GM21526 (cell line): ENCODE results near the gene NR3C2.

ENCODE experiments used
- ATAC-seq: cut with Tn5 transposase; IDR thresholded peaks from one replicate; pipeline ENCODE4 v1.9.1; 2021; ENCODE audit warnings: moderate library complexity; ENCODE audit not compliant: unreplicated experiment, low FRiP score

NR3C2 gene

GRCh38 chr4:148061141-148061481, 381.1 kb downstream of the NR3C2 start:
- no peak for ATAC-seq

GRCh38 chr4:148060264-148061140, 381.7 kb downstream of the NR3C2 start:
- ATAC-seq, result no peak

- ATAC-seq, result no peak
These were observed 382.5 kb downstream of the NR3C2 start for GRCh38 chr4:148059617-148060180.

- no peak for ATAC-seq
These were observed 384.0 kb downstream of the NR3C2 start for GRCh38 chr4:148057984-148058859.

- ATAC-seq, result peak; percentile 25
These were observed 384.7 kb downstream of the NR3C2 start for GRCh38 chr4:148057516-148057915.

- peak; percentile 98 for ATAC-seq
These were observed 385.3 kb downstream of the NR3C2 start for GRCh38 chr4:148056879-148057278.

GRCh38 chr4:148055844-148056243, 386.4 kb downstream of the NR3C2 start:
- no peak for ATAC-seq

GRCh38 chr4:148054275-148054674, 387.9 kb downstream of the NR3C2 start:
- no peak for ATAC-seq

GRCh38 chr4:148053298-148054003, 388.8 kb downstream of the NR3C2 start:
- no peak for ATAC-seq

- ATAC-seq, result no peak
These were observed 389.8 kb downstream of the NR3C2 start for GRCh38 chr4:148052448-148052847.

GRCh38 chr4:148051403-148051802, 390.8 kb downstream of the NR3C2 start:
- no peak for ATAC-seq

- ATAC-seq, result no peak
These were observed 393.6 kb downstream of the NR3C2 start for GRCh38 chr4:148048598-148048997.

- ATAC-seq, result peak; percentile 92
These were observed 397.3 kb downstream of the NR3C2 start for GRCh38 chr4:148044912-148045352.

- peak; percentile 3 for ATAC-seq
These were observed 397.9 kb downstream of the NR3C2 start for GRCh38 chr4:148044089-148044911.

GRCh38 chr4:148041606-148042329, 400.4 kb downstream of the NR3C2 start:
- ATAC-seq, result no peak

GRCh38 chr4:148034813-148035212, 407.4 kb downstream of the NR3C2 start:
- ATAC-seq, result no peak

GRCh38 chr4:148030193-148030873, 411.9 kb downstream of the NR3C2 start:
- ATAC-seq, result no peak

- ATAC-seq, result no peak
These were observed 412.4 kb downstream of the NR3C2 start for GRCh38 chr4:148029781-148030180.
